BE2C (cell line): Measurements from ENCODE around the gene ADGRF1.
"Not testable (repeated sequence)": the region's sequence is repeated elsewhere in the genome, so short reads cannot be mapped to it uniquely, and the experiment has no call there.

ENCODE experiments used
- DNase-seq: peaks from one replicate; pipeline ENCODE4 v3.0.0-alpha.2; 2020
- H3K27me3 ChIP-seq: fragments of 250-450 bp; sonication (Bioruptor Pico); 2 replicates; pipeline ENCODE4 v1.5.1; 2020; ENCODE audit warnings: mild to moderate bottlenecking
- H3K36me3 ChIP-seq: fragments of 250-450 bp; sonication (Bioruptor Pico); 2 replicates; pipeline ENCODE4 v1.5.1; 2020; ENCODE audit warnings: mild to moderate bottlenecking
- H3K4me1 ChIP-seq: fragments of 250-450 bp; sonication (Bioruptor Pico); 2 replicates; pipeline ENCODE4 v1.5.1; 2020
- H3K4me3 ChIP-seq: 2 replicates; pipeline ENCODE4 v1.5.1; 2011; ENCODE audit warnings: low read depth, low read length
- H3K9me3 ChIP-seq: fragments of 250-450 bp; sonication (Bioruptor Pico); 2 replicates; pipeline ENCODE4 v1.5.1; 2020
- TF ChIP-seq, protein P1 (sequence below): IDR thresholded peaks from 2 replicates; pipeline ENCODE4 v1.5.1; 2012; ENCODE audit warnings: mild to moderate bottlenecking, low read depth, low read length

ADGRF1 gene

DNA sequence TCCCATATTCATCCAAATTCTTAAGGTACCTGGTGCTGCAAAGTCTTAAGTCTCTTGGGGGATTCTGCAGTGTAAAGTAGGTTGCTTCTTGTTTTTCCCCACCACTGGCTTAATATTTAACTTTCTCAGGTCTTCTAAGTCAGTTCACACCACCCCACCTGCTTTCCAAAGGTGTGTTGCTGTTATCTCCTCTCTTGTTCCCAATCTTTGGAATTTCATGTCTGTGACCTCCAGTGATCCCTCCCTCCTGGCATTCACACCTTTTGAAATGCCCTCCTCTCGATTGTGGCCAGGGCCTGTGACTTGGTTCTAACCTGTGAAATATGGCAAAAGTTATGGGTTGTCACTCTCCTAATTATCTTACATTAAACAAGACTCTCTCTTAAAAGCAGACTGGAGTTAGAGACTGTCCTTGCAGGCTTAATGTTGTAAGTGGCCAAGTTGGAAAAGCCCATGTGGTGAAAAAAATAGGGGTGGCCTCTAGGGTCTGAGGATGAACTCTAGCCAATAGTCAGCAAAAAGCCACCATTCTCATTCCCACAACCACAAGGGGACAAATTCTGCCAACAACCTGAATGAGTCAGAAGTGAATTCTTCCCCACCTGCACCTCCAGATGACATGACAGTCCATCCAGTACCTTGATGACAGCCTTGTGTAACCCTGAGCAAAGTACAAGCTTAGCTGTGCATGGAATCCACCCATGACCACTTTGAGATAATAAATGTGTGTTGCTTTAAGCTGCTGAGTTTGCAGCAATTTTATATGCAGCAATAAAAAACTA lies 45.1 kb downstream of the ADGRF1 start:
- no peak for DNase-seq
- H3K27me3 ChIP-seq = peaks cover 5% of the 10 kb centered on the region
- no peaks in the 10 kb centered on the region for H3K36me3 ChIP-seq
- H3K4me3 ChIP-seq = no peak overlapping the region
- TF ChIP-seq, protein P1, sequence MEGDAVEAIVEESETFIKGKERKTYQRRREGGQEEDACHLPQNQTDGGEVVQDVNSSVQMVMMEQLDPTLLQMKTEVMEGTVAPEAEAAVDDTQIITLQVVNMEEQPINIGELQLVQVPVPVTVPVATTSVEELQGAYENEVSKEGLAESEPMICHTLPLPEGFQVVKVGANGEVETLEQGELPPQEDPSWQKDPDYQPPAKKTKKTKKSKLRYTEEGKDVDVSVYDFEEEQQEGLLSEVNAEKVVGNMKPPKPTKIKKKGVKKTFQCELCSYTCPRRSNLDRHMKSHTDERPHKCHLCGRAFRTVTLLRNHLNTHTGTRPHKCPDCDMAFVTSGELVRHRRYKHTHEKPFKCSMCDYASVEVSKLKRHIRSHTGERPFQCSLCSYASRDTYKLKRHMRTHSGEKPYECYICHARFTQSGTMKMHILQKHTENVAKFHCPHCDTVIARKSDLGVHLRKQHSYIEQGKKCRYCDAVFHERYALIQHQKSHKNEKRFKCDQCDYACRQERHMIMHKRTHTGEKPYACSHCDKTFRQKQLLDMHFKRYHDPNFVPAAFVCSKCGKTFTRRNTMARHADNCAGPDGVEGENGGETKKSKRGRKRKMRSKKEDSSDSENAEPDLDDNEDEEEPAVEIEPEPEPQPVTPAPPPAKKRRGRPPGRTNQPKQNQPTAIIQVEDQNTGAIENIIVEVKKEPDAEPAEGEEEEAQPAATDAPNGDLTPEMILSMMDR = no peak
- H3K9me3 ChIP-seq = no peaks in the 10 kb centered on the region
- H3K4me1 ChIP-seq = no peaks in the 10 kb centered on the region

DNA sequence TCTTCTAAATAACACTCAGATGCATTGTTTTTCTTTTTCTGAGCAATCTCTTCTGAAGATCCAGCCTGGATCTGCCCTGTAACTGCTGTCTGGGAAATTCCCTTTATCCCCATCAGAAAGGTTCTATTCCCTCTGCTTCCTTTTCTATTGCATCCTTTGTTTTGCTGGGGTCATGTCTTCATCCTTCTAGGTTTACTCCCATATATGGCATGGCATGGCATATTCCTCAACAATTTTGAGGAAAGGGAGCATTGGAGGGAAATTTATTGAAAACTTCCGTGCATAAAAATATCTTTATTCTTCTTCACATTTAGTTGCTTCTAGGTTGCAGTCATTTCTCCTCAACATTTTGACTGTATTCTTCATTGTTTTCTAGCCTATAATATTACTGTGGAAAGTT lies 47.2 kb downstream of the ADGRF1 start:
- no peaks in the 10 kb centered on the region for H3K9me3 ChIP-seq
- H3K4me3 ChIP-seq = no peak overlapping the region

DNA sequence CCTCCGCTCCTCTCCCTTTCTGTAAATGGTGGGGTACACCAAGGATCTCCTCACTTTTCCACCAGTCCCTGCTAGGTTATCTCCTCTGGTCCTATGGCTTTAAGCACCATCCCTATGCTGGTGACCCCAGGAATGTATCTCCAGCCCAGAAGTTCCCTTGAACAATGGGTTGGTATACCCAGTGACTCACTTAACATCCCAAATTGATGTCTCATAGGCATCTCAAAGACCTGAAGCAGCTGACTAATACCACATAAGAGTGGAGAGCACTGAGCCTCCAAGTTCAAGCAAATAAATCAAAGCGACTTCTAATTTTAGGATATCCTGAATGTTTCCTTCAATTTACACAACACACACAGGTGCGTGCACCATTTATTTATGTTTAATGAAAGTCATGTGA lies 48.3 kb downstream of the ADGRF1 start:
- no peak overlapping the region for H3K4me3 ChIP-seq
- H3K4me1 ChIP-seq = no peaks in the 10 kb centered on the region
- peaks cover 1% of the 10 kb centered on the region for H3K27me3 ChIP-seq
- no peak for DNase-seq
- no peaks in the 10 kb centered on the region for H3K9me3 ChIP-seq
- TF ChIP-seq, protein P1 = no peak
- no peaks in the 10 kb centered on the region for H3K36me3 ChIP-seq

More for the DNA sequence above, 47.2 kb downstream of the ADGRF1 start:
- no peaks in the 10 kb centered on the region for H3K4me1 ChIP-seq
- DNase-seq = no peak
- no peaks in the 10 kb centered on the region; the same call in none of the 2 replicates for H3K27me3 ChIP-seq
- H3K36me3 ChIP-seq = no peaks in the 10 kb centered on the region
- TF ChIP-seq, protein P1 = no peak

- not testable (repeated sequence) for H3K27me3 ChIP-seq, H3K4me3 ChIP-seq, H3K4me1 ChIP-seq, H3K9me3 ChIP-seq, DNase-seq, H3K36me3 ChIP-seq
Observed at GRCh38 chr6:46992391-46992790, 49.7 kb downstream of the ADGRF1 start.

- DNase-seq, H3K4me1 ChIP-seq, H3K27me3 ChIP-seq, H3K4me3 ChIP-seq, H3K36me3 ChIP-seq, H3K9me3 ChIP-seq: not testable (repeated sequence)
- TF ChIP-seq, protein P1 = peak; percentile 53
Observed at GRCh38 chr6:46990818-46991510, 51.2 kb downstream of the ADGRF1 start.

- TF ChIP-seq, protein P1 = no peak
- H3K9me3 ChIP-seq = no peaks in the 10 kb centered on the region
- no peak overlapping the region for H3K4me3 ChIP-seq
- no peaks in the 10 kb centered on the region for H3K36me3 ChIP-seq
- peaks cover 3% of the 10 kb centered on the region for H3K27me3 ChIP-seq
- DNase-seq = no peak
- no peaks in the 10 kb centered on the region for H3K4me1 ChIP-seq
Observed at GRCh38 chr6:46990031-46990644, 52.0 kb downstream of the ADGRF1 start.
